ENCODE data around the gene C3orf33.
A peak's percentile ranks its signal among the peaks of the same experiment; 100 is the strongest.

Gene C3orf33

DNA sequence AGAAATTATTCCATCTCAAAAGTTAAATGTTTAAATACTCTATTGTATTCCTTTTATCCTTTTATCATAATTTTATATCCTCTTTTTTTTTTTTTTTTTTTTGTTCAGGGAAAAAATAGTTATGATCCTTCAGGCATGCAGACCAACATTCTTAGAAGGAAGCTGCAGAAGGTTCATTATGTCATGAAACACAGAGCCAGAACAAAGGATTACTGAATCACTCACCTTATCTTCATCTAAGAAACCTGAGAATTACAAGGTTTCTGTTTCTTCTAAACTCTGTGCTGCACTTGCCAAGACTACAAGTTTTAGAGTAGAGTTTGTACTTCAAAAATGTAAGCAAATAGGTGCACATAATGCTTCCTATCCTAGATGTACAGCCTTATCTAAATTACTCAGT is 64.5 kb downstream of the C3orf33 start:
- DNase-seq = no peak

DNA sequence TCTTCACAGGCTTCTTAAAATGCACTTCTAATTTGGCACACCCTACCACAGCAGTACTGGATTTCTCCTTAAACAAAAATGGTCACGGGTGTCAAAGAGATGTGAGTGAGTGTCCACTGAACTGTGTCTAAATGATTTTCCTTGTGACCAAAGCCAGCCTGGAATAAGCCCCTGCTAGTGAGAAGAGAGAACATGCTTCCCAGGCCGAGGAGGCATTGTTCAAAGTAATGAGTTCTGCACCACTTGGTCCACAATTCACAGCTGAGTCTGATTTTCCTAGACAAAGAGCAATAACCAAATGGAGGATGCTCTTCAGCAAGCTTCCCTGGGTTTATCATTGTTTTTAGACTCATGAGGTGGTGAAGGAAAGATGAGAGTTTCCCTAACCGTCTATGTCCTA is 65.0 kb downstream of the C3orf33 start:
- DNase-seq = no peak

DNA sequence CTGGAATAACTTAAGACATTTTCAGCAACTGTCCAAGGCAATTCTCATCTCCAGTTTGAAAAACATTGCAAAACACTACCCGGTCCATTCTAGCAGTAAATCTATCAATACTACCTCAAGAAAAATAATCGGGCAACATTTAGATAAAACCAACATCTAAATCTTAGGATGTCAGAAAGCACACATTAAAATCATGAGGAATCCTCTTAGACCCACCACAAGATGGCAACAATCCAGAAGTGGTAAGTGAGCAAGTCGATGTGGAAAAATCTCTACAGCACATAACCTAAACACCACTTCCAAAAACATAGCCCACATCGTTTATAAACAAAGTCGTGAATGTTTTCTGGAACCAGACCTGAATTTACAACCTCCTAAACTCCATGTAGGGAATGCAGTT is 66.9 kb downstream of the C3orf33 start:
- DNase-seq = no peak

DNA sequence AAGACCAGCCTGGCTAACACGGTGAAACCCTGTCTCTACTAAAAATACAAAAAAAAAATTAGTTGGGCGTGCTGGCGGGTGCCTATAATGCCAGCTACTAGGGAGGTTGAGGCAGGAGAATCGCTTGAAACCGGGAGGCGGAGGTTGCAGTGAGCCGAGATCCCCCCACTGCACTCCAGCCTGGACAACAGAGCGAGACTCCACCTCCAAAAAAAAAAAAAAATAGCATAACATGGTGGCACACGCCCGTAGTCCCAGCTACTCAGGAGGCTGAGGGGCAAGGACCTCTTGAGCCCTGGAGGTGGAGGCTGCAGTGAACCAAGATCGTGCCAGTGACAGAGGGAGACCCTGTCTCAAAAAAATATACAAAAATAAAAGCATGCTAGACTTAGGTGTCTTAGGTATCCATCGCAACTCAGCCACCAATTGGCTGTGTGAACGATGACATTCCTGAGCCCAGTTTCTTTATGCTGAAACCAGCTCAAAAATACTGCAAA is 67.5 kb downstream of the C3orf33 start:
- no peak for DNase-seq

DNA sequence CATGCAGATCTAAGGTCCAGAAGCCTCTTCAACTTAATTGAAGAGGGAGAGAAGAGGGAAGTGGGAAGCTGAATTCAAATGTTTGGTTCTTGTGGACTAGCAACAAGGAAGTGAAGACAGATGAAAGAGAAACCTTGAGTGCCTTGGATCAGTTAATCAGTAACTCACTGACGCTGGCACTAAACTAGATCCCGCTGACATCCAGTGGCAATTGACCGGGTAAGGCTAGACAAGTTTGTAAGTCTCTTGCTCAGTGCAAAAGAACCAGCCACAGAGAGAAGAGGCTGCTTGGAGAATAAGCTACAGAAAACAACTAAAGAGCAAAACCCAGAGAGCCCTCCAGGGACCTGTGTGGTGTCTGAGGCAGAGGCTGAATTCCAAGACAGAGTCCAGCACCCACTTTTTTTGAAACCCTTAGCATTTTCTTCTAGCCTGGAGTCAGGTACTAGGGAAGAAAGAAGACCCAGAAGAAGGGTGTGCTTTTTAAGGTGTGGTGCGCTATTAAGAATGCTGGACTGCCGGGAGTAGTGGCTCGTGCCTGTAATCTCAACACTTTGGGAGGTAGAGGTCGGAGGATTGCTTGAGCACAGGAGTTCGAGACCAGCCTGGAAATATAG is 68.1 kb downstream of the C3orf33 start:
- no peak for DNase-seq

DNA sequence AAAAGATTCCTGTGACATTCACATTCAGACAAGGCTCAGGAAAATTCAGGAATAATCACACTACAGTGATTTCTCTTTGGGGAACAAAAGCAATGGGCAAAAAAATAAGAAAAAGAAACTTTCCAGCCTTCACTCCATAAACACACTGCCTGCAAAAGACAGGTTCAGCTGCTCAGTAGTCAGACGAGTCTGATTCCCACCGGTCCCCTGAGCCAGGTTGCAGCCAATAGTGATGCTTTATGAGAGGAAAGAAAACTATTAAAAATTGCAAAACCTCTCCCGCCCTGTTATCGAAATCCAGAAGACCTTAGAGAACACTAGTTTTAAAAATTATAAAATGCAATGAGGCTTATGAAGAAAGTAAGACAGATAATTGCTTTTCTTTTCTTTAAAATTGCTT is 69.7 kb downstream of the C3orf33 start:
- no peak for DNase-seq

DNA sequence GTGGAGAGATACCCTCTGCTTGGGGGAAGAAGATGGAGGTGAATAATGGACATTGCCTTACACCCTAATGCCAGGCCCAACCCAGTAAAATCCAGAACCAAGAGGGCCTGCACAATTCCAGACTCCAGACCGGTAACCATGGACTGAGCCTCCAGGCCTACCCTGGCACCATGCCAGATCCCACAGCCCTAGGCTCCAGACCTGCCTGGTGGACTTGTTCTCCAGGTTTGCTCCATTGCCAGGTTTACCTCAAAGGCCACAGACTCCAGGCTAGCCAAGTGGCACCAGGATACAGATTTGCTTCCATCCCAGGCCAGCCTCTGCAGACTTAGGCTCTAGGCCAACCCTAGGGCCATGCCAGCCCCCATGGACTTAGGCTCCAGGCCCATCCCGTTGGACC is 75.2 kb downstream of the C3orf33 start:
- no peak for DNase-seq

DNA sequence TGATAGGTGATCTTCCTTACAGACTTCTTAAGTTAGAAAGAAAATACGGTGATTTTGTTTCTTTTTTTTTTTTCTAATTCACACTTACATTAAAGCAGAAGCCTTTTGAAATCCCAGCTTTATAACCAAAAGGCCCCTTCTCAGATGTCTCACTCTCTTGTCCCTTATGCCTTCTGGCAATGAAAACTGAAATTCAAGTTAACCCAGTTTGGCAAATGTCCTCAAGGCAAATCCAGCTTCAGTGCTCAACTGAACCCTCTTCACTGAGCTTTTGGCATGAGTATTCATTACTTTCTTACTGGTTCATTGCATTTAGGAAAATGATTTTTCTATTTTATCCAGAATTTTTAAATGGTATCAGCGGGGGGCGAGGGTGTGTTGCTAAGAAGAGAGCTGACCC is 78.2 kb downstream of the C3orf33 start:
- DNase-seq = no peak

GRCh38 chr3:155714295-155714718 is 91.8 kb downstream of the C3orf33 start:
- peak; percentile 5 for DNase-seq

Data from NCI-H2029 (cell line).